Measurements from ENCODE around the gene PDZD2.

Gene PDZD2

DNA sequence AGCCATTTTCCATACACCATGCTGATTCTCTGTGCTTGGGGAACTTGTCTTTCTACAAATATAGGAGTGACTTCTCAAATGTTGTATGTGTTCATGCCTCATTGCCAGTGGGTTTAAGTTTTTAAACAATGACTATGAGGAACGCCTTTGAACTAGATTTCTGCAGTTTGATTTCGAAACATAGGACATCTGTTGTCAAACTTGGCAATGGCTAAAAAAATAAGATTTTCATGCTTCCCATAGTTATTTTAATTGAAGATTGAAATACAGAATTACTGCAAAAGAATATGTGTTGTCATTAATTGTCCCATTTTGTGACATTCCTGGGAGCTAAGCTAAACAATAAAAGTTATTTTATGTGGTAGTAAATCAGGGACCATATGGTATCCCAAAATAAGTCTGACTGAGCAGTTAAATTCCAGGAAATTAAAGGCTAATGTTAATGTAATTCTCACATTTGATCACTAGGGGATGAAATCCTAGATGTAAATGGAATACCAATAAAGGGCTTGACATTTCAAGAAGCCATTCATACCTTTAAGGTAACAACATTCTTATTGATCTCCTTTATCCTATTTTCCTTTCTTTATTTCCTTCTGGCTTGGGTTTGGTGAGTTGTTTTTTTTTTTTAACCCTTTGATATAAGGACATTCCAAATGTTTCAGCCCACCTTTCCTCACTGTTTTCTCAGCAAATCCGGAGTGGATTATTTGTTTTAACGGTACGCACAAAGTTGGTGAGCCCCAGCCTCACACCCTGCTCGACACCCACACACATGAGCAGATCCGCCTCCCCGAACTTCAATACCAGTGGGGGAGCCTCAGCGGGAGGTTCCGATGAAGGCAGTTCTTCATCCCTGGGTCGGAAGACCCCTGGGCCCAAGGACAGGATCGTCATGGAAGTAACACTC, 418.5 kb downstream of the PDZD2 start:
- peaks cover 47% of the 10 kb centered on the region for H3K36me3 ChIP-seq (ENCODE audit: control insufficient read depth, low read length)
- TF ChIP-seq, protein P1, sequence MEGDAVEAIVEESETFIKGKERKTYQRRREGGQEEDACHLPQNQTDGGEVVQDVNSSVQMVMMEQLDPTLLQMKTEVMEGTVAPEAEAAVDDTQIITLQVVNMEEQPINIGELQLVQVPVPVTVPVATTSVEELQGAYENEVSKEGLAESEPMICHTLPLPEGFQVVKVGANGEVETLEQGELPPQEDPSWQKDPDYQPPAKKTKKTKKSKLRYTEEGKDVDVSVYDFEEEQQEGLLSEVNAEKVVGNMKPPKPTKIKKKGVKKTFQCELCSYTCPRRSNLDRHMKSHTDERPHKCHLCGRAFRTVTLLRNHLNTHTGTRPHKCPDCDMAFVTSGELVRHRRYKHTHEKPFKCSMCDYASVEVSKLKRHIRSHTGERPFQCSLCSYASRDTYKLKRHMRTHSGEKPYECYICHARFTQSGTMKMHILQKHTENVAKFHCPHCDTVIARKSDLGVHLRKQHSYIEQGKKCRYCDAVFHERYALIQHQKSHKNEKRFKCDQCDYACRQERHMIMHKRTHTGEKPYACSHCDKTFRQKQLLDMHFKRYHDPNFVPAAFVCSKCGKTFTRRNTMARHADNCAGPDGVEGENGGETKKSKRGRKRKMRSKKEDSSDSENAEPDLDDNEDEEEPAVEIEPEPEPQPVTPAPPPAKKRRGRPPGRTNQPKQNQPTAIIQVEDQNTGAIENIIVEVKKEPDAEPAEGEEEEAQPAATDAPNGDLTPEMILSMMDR (IDR thresholded peaks at IDR 0.05; ENCODE audit: low read depth, low read length, poor library complexity, severe bottlenecking): peak; percentile 42
- TF ChIP-seq EZH2phosphoT487 (IDR thresholded peaks at IDR 0.05; ENCODE audit: borderline replicate concordance, low read length): no peak
- no peaks in the 10 kb centered on the region for H3K9me2 ChIP-seq (replicated peaks; ENCODE audit: control insufficient read depth, low read length)
- H3K4me3 ChIP-seq (ENCODE audit: low read length): no peak overlapping the region
- H3F3A ChIP-seq (ENCODE audit: control insufficient read depth, insufficient read depth): no peaks in the 10 kb centered on the region
- no peaks in the 10 kb centered on the region for H4K20me1 ChIP-seq (ENCODE audit: control insufficient read depth, insufficient read depth, low read depth, low read length)
- H3K4me1 ChIP-seq (ENCODE audit: control insufficient read depth, low read length): 0 out of 2 replicates have a peak, but pooled peaks cover 6% of the 10 kb centered on the region
- no peaks in the 10 kb centered on the region for H3K79me2 ChIP-seq (ENCODE audit: control insufficient read depth, low read length)
- no peak overlapping the region for H3K27ac ChIP-seq (ENCODE audit: low read depth, low read length)
- no peaks in the 10 kb centered on the region for H3K9me3 ChIP-seq (ENCODE audit: control insufficient read depth, insufficient read depth, low read length)
- H3K27me3 ChIP-seq (ENCODE audit: control insufficient read depth, low read length): no peaks in the 10 kb centered on the region
- H3K4me2 ChIP-seq (ENCODE audit: low read length): no peak overlapping the region

DNA sequence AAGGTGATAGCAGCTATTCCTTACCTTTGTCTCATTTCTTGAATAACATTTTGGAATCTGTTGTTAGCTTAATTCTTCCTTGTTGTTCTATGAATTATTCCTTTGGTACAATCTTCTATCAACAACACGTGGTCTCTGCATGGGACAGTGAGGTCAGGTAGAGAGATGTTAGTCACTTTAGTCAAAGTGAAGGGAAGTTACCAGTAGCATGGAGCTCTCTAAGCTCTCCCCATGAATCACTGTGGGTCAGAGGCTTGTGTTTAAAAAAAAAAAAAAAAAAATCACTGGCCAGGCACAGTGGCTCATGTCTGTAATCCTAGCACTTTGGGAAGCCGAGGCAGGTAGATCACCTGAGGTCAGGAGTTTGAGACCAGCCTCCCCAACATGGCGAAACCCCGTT, 419.2 kb downstream of the PDZD2 start:
- H4K20me1 ChIP-seq (ENCODE audit: control insufficient read depth, insufficient read depth, low read depth, low read length): no peaks in the 10 kb centered on the region
- no peak overlapping the region for H3K4me2 ChIP-seq (ENCODE audit: low read length)
- H3F3A ChIP-seq (ENCODE audit: control insufficient read depth, insufficient read depth): no peaks in the 10 kb centered on the region
- H3K27me3 ChIP-seq (ENCODE audit: control insufficient read depth, low read length): no peaks in the 10 kb centered on the region
- no peak for TF ChIP-seq EZH2phosphoT487 (IDR thresholded peaks at IDR 0.05; ENCODE audit: borderline replicate concordance, low read length)
- TF ChIP-seq, protein P1 (IDR thresholded peaks at IDR 0.05; ENCODE audit: low read depth, low read length, poor library complexity, severe bottlenecking): no peak
- no peaks in the 10 kb centered on the region for H3K79me2 ChIP-seq (ENCODE audit: control insufficient read depth, low read length)
- H3K9me3 ChIP-seq (ENCODE audit: control insufficient read depth, insufficient read depth, low read length): no peaks in the 10 kb centered on the region
- H3K4me1 ChIP-seq (ENCODE audit: control insufficient read depth, low read length): 0 out of 2 replicates have a peak, but pooled peaks cover 6% of the 10 kb centered on the region
- no peak overlapping the region for H3K4me3 ChIP-seq (ENCODE audit: low read length)
- no peaks in the 10 kb centered on the region for H3K9me2 ChIP-seq (replicated peaks; ENCODE audit: control insufficient read depth, low read length)
- H3K27ac ChIP-seq (ENCODE audit: low read depth, low read length): no peak overlapping the region
- peaks cover 46% of the 10 kb centered on the region for H3K36me3 ChIP-seq (ENCODE audit: control insufficient read depth, low read length)

DNA sequence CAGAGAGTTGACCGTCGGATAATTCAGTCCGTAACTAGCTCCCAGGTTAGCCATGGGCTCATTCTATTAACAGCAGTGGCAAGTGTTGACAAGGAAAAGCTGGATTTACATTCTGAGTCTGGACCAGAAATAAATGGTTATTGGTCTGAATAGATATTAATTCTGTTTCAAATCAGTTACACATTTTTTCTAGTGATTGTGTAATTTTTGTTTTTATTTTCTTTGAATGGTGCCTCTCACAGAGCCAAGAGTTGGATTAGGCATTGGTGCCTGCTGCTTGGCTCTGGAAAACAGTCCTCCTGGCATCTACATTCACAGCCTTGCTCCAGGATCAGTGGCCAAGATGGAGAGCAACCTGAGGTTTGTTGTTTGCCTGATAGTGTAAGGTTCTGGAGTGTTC, 420.1 kb downstream of the PDZD2 start:
- no peak for TF ChIP-seq EZH2phosphoT487 (IDR thresholded peaks at IDR 0.05; ENCODE audit: borderline replicate concordance, low read length)
- TF ChIP-seq, protein P1 (IDR thresholded peaks at IDR 0.05; ENCODE audit: low read depth, low read length, poor library complexity, severe bottlenecking): no peak
- Histone ChIP-seq H3K9me3 (ENCODE audit: control insufficient read depth, insufficient read depth, low read length) (no peaks in the 10 kb centered on the region), H3K4me1 (ENCODE audit: control insufficient read depth, low read length) (0 out of 2 replicates have a peak, but pooled peaks cover 6% of the 10 kb centered on the region), H3F3A (ENCODE audit: control insufficient read depth, insufficient read depth) (no peaks in the 10 kb centered on the region), H3K36me3 (ENCODE audit: control insufficient read depth, low read length) (peaks cover 40% of the 10 kb centered on the region), H3K4me2 (ENCODE audit: low read length) (no peak overlapping the region), H3K9me2 (replicated peaks; ENCODE audit: control insufficient read depth, low read length) (no peaks in the 10 kb centered on the region), H3K79me2 (ENCODE audit: control insufficient read depth, low read length) (no peaks in the 10 kb centered on the region), H4K20me1 (ENCODE audit: control insufficient read depth, insufficient read depth, low read depth, low read length) (no peaks in the 10 kb centered on the region), H3K4me3 (ENCODE audit: low read length) (no peak overlapping the region), H3K27me3 (ENCODE audit: control insufficient read depth, low read length) (no peaks in the 10 kb centered on the region), H3K27ac (ENCODE audit: low read depth, low read length) (no peak overlapping the region)

Measured in DOHH2 (cell line).